HUES6 (cell line): ENCODE data around the gene PXMP2.

Experiments used
- H3K27ac ChIP-seq: 2 replicates; pipeline ENCODE4 v1.7.0; 2013; ENCODE audit warnings: low read depth, mild to moderate bottlenecking, low read length, inconsistent platforms
- H3K27me3 ChIP-seq: 2 replicates; pipeline ENCODE4 v1.6.1; 2013; ENCODE audit warnings: low read length; ENCODE audit not compliant: control insufficient read depth, insufficient read depth
- H3K36me3 ChIP-seq: 2 replicates; pipeline ENCODE4 v1.6.1; 2013; ENCODE audit warnings: low read length; ENCODE audit not compliant: control insufficient read depth, insufficient read depth
- H3K4me1 ChIP-seq: 2 replicates; pipeline ENCODE4 v1.6.1; 2013; ENCODE audit warnings: low read length; ENCODE audit not compliant: control insufficient read depth, insufficient read depth
- H3K4me3 ChIP-seq: 2 replicates; pipeline ENCODE4 v1.5.1; 2013; ENCODE audit warnings: low read depth, low read length
- H3K9ac ChIP-seq: one replicate; pipeline ENCODE4 v1.6.1; 2013; ENCODE audit warnings: mild to moderate bottlenecking, low read length
- H3K9me3 ChIP-seq: 2 replicates; pipeline ENCODE4 v1.6.1; 2013; ENCODE audit warnings: low read depth, low read length; ENCODE audit not compliant: control insufficient read depth, insufficient read depth

Gene PXMP2

DNA sequence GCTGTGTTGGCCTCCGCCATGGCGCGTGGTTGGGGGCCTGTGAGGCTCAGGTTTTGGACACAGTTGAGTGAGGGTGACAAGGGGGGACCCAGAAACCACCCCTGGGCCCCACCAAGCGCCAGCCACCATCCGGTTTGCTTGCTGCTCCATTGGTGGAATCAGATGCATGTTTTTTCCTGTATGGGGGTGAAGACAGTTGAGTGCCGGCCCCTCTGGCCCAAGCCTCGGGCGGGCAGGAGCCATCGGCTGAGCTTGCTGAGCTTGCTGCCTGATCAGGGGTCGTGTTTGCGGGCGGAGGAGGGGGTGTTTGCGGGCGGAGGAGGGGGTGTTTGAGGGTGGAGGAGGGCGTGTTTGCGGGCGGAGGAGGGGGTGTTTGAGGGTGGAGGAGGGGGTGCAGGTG is 29.6 kb downstream of the PXMP2 start:
- H3K27ac ChIP-seq: 0 out of 2 replicates have a peak overlapping the region, but pooled peaks have one; percentile 6
- peaks cover 70% of the 10 kb centered on the region for H3K36me3 ChIP-seq
- H3K27me3 ChIP-seq: no peaks in the 10 kb centered on the region

DNA sequence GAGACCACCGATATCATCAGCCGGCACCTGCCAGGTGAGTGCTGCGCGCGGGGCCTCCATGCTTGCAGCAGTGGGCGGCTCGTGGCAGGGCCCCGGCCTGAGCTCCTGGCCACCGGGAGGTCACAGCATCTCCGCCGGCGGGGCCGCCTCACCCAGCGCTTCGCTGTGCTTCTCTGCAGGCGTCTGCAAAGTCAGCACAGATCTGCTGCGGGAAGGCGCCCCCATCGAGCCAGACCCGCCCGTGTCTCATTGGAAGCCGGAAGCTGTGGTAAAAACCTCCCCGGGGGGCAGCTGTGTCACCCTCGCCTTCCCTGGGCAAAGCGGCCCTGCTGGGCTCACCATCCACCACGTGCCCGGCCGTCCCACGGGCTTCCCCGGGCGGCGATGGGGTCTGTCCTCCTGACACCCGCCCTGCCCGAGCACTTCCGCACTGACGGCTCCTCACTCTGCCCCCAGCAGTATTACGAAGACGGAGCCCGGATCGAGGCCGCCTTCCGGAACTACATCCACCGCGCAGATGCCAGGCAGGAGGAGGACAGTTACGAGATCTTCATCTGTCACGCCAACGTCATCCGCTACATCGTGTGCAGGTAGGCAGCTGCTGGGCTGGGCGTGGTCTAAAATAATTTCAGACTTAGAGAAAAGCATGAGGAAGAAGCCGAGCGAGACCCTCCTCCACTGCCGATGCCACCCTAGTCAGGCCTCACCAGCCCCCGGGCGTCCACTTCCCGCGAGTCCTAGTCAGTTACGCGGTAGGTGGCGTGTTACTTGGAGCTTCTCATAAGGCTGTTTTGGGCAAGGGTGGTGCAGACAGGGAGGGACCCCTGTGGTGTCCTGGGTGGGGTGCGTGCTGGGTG is 30.4 kb downstream of the PXMP2 start:
- Histone ChIP-seq H3K27me3 (no peaks in the 10 kb centered on the region), H3K27ac (no peak overlapping the region), H3K4me3 (no peak overlapping the region), H3K9me3 (no peaks in the 10 kb centered on the region), H3K9ac (no peak overlapping the region), H3K4me1 (no peaks in the 10 kb centered on the region), H3K36me3 (peaks cover 74% of the 10 kb centered on the region)

More for the DNA sequence above, 29.6 kb downstream of the PXMP2 start:
- Histone ChIP-seq H3K9me3 (no peaks in the 10 kb centered on the region), H3K4me1 (no peaks in the 10 kb centered on the region), H3K4me3 (no peak overlapping the region), H3K9ac (no peak overlapping the region)

DNA sequence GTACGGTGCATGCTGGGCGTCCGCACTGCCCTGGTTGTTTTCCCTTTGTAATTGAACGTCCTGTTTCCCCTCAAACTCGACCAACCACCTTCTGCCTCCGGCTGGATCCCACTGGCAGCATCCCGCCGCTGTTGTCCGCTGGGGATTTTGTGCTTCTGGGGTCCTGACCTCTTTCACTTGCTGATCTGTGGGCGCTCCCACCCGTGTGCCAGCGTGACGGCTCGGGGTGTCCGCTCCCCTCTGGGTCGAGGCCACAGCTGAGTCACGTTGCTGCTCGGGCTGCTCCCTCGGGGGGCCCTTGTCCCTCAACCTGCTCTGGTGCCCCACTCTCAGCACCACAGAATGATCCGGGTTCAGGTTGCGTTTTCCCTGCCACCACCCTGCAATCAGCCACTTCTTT is 31.3 kb downstream of the PXMP2 start:
- no peaks in the 10 kb centered on the region for H3K9me3 ChIP-seq
- H3K9ac ChIP-seq: no peak overlapping the region
- H3K4me3 ChIP-seq: no peak overlapping the region
- H3K27me3 ChIP-seq: no peaks in the 10 kb centered on the region
- no peaks in the 10 kb centered on the region for H3K4me1 ChIP-seq
- peaks cover 80% of the 10 kb centered on the region for H3K36me3 ChIP-seq
- H3K27ac ChIP-seq: no peak overlapping the region

DNA sequence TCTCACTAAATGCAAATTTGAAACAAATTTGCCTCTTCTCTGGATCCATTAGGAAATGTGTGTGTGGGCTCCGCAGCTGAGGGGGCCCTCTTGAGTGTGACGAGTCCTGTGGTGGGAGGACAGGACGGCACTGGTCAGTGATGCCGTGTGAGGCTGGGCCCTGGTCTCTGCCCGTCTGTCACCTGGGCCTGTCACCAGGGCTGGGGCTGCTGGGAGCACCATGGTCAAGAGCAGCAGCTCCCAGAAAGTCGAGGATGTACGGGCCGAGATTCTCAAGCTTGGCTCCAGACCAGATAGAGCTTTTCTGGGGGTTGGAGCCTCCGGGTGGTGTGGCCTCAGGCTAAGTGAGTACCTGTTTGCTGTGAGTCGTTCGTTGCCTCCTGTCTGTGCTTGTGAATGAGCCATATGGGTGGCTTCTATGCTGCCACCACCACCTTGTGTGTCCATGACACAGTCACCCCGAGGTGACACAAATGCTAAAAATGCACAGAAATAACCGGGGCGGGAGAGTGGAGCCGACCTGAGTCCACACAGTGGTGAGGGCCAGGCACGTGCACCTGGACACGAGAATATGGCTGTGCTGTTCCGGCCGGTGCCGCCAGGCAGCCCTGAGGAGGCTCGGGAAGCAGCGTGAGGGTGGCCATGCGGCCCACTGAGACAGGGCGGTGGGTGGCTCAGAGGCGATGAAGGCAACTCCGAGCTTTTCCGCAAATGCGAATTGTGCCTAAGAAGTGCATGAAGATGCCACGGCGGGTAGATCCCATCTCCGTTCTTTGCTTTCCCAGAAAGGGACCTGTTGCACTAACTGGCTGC is 32.0 kb downstream of the PXMP2 start:
- Histone ChIP-seq H3K9ac (no peak overlapping the region), H3K27me3 (no peaks in the 10 kb centered on the region), H3K4me3 (no peak overlapping the region), H3K4me1 (no peaks in the 10 kb centered on the region), H3K27ac (no peak overlapping the region), H3K36me3 (peaks cover 83% of the 10 kb centered on the region), H3K9me3 (no peaks in the 10 kb centered on the region)

DNA sequence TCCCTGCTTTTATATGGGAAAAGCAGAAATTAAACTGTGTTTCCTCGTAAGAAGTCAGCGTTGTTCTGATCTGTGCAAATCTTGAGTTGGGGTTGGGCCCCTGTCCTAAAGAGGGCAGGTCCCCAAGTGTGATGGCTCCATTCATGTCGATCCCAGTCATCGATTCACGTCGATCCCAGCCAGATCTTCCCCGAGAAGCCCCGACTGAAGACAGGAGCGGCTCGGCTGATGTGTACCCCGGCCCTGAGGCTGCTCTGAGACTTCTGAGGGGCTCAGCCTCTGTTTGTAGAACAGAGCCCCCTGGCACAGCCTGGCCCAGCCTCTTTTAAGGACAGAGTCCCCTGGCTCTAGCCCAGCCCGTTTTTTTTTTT is 32.6 kb downstream of the PXMP2 start:
- Histone ChIP-seq H3K27ac (no peak overlapping the region), H3K36me3 (peaks cover 83% of the 10 kb centered on the region), H3K4me1 (no peaks in the 10 kb centered on the region), H3K27me3 (no peaks in the 10 kb centered on the region), H3K9ac (no peak overlapping the region), H3K4me3 (no peak overlapping the region), H3K9me3 (no peaks in the 10 kb centered on the region)

DNA sequence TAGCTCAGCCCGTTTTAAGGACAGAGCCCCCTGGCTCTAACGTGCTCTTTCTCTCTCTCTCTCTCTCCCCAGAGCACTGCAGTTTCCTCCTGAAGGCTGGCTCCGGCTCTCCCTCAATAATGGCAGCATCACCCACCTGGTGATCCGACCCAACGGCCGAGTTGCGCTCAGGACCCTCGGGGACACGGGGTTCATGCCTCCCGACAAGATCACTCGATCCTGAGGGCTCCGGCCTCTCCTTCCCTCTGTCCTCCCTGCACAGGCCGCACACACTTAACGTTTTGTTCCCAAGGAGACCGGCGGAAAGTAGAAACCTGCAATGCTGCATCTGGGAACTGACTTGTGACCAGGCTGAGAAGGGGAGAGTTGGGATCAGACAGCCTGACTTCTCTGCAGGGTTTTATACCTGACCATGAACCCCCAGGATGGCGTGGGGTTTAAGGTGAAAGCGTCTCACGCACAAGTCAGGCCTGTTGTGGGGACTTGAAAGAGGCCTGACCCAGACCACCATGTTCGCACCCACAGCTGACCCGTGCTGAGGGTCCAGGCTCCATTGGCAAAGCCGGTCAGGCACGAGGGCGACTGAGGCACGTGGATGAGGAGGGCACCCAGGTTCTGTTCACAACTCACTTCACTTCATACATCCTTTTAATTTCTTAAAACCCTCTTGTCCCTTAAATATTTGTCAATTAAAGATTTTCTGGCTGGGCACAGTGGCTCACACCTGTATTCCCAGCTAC is 33.4 kb downstream of the PXMP2 start:
- H3K27me3 ChIP-seq: no peaks in the 10 kb centered on the region
- no peaks in the 10 kb centered on the region for H3K9me3 ChIP-seq
- H3K4me1 ChIP-seq: no peaks in the 10 kb centered on the region
- no peak overlapping the region for H3K4me3 ChIP-seq
- H3K27ac ChIP-seq: no peak overlapping the region
- no peak overlapping the region for H3K9ac ChIP-seq
- peaks cover 87% of the 10 kb centered on the region for H3K36me3 ChIP-seq

DNA sequence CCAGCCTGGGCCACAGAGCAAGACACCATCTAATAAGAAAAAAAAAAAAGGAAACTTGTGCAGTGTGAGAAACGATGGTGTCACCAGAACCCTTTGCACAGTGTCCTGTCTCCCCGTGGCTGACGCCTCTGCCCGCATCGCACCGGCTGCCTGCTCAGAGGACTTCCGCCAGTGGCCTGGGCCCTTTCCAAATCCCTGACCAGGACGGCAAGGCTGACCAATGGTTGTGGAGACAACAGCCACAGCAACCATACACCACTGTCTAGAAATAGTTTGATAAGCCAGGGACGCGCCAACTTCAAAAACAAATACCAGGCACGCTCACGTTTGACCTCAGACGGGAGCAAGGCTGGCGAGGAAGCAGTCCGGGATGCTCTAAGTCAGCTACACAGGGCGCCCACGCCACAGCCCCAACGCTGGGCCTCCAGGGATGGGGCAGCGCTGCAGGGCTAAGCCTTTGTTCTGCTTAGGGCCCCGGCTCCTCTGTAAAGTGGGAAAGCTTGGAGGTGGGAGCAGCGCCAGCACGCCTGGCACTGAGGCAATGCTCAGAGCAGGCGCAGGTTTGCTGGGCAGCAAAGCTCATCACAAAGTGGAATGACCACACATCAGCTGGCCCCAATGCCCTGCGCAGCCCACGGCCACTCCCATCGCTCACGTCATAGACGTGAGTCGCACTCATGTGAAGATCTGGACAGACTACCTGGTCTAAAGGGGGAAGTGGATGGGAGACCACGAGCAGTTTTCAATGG is 35.8 kb downstream of the PXMP2 start:
- Histone ChIP-seq H3K27me3 (no peaks in the 10 kb centered on the region), H3K9me3 (no peaks in the 10 kb centered on the region), H3K27ac (no peak overlapping the region), H3K9ac (no peak overlapping the region), H3K36me3 (peaks cover 91% of the 10 kb centered on the region), H3K4me3 (no peak overlapping the region), H3K4me1 (no peaks in the 10 kb centered on the region)

DNA sequence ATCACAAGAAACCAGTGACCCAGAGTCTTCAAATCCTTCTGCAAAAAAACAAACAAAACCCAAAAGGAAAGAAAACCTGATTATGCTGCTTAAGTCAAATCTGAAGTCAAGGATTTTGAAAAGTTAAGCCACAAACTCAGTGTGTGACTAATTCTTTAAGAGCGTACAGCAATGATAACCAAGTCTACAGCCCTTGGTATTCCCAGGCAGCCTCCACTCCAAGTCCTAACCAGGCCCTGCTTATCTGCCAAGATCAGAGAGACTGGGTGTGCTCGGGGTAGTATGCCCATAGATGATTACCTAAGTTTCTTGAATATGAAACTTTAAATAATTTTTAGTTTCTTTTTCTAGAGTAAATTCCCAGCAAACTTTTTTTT is 36.4 kb downstream of the PXMP2 start:
- Histone ChIP-seq H3K4me1 (no peaks in the 10 kb centered on the region), H3K9me3 (no peaks in the 10 kb centered on the region), H3K27ac (no peak overlapping the region), H3K9ac (no peak overlapping the region), H3K36me3 (peaks cover 93% of the 10 kb centered on the region), H3K4me3 (no peak overlapping the region), H3K27me3 (no peaks in the 10 kb centered on the region)

DNA sequence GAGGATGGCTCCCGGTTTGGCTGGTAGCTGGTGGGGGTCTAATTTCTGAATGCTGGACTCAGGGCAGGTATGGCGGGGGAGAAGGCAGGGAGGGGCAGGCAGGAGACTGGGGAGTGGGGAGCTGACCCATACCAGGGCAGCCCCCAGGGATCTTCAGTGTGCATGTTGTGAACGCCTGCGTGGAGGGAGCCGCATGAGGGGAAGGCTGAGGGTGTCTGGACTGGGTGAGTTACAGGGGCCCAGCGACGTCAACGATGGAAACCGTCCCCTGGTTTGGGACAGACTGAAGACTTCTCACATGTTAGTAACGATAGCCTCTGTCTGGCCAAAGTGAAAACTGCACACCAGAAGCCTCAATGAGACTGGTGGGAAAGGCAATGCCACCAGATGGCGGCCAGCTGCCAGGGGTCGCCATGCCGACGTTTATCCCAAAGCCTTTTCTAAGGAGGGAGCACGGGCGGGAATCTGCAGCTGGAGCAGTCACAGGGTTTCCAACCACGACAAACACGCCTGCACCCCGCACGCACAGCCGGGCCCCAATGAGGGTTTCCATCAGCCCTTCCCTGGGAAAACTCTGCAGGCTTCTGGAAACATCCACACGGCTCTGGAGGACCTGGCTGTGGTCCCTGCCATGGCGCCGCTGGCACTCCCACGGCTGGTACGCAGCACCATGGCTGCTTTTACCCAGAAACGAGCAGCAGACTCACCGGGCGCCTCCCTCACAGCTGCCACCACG is 37.3 kb downstream of the PXMP2 start:
- Histone ChIP-seq H3K36me3 (peaks cover 90% of the 10 kb centered on the region), H3K9me3 (peaks cover 2% of the 10 kb centered on the region), H3K27ac (no peak overlapping the region), H3K4me3 (no peak overlapping the region), H3K9ac (no peak overlapping the region), H3K27me3 (no peaks in the 10 kb centered on the region), H3K4me1 (no peaks in the 10 kb centered on the region)

DNA sequence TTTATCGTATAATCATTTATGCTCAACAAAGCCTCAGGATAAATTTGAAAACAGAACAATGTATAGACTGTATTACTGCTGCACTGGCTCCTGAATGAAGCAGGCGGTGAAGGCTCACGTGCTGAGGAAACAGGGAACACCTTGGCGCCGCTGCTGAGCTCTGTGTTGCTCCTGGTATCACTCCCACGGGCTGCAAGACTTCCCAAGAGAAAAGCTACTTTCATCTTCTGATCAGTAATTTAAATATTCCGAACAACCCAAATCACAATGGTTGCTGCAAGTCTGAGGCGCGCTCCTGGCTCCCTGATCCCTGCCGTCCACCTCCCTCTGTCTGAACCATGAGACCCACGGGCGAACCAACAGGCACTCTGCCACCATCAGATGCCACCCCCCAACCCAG is 39.0 kb downstream of the PXMP2 start:
- no peaks in the 10 kb centered on the region for H3K27me3 ChIP-seq
- no peak overlapping the region for H3K9ac ChIP-seq
- H3K4me1 ChIP-seq: no peaks in the 10 kb centered on the region
- H3K36me3 ChIP-seq: peaks cover 92% of the 10 kb centered on the region
- H3K27ac ChIP-seq: no peak overlapping the region
- no peak overlapping the region for H3K4me3 ChIP-seq
- H3K9me3 ChIP-seq: peaks cover 9% of the 10 kb centered on the region
